Endothelial cell (in vitro differentiated cells): ENCODE data around the gene PTN. TPM values are rescaled to one million over a fixed set of nuclear protein-coding genes. Genes with fewer than 3 reads are reported as not detected.

Source experiments
- DNase-seq: peaks from one replicate; pipeline ENCODE4 v3.0.0; 2021; ENCODE audit warnings: low spot score
- H3K27ac Mint-ChIP-seq: one replicate; pipeline ENCODE4 v1.8.0; 2021; ENCODE audit warnings: mixed read lengths, inconsistent platforms; ENCODE audit not compliant: unreplicated experiment
- H3K27me3 Mint-ChIP-seq: one replicate; pipeline ENCODE4 v1.8.0; 2021; ENCODE audit warnings: mild to moderate bottlenecking, moderate library complexity, mixed read lengths, inconsistent platforms; ENCODE audit not compliant: unreplicated experiment
- H3K36me3 Mint-ChIP-seq: one replicate; pipeline ENCODE4 v1.8.0; 2021; ENCODE audit warnings: mild to moderate bottlenecking, low read depth, mixed read lengths, inconsistent platforms; ENCODE audit not compliant: unreplicated experiment
- H3K4me1 Mint-ChIP-seq: one replicate; pipeline ENCODE4 v1.8.0; 2021; ENCODE audit warnings: mild to moderate bottlenecking, mixed read lengths, inconsistent platforms; ENCODE audit not compliant: unreplicated experiment
- H3K4me3 Mint-ChIP-seq: one replicate; pipeline ENCODE4 v1.8.0; 2021; ENCODE audit warnings: mild to moderate bottlenecking, mixed read lengths, inconsistent platforms; ENCODE audit not compliant: unreplicated experiment
- H3K9me3 Mint-ChIP-seq: one replicate; pipeline ENCODE4 v1.8.0; 2021; ENCODE audit warnings: mixed read lengths, inconsistent platforms; ENCODE audit not compliant: unreplicated experiment
- CTCF ChIP-seq: fragments of 200-600 bp; sonication (generic); IDR thresholded peaks from one replicate; pipeline ENCODE4 v1.5.0; 2021; ENCODE audit warnings: antibody characterized with exemption; ENCODE audit not compliant: unreplicated experiment
- total RNA-seq: library from RNA; stranded (reverse); fragmentation: NEBNext Ultra II Directional; extraction: Animal tissue kit (Norgen Biotek cat#: 25700); gene quantifications from one replicate; pipeline ENCODE4 v1.2.1, GENCODE V29; 2021; ENCODE audit not compliant: unreplicated experiment

Gene PTN
- total RNA-seq, 1 donor from 2014 or later: 1.7 TPM

GRCh38 chr7:137221467-137221866 lies 122.1 kb downstream of the PTN start:
- no peak overlapping the region for H3K4me3 Mint-ChIP-seq

GRCh38 chr7:137213744-137214143 lies 129.8 kb downstream of the PTN start:
- H3K4me3 Mint-ChIP-seq: no peak overlapping the region
- no peak for DNase-seq
- H3K36me3 Mint-ChIP-seq: no peaks in the 10 kb centered on the region
- no peak for TF ChIP-seq CTCF
- H3K27ac Mint-ChIP-seq: no peak overlapping the region
- no peaks in the 10 kb centered on the region for H3K27me3 Mint-ChIP-seq
- no peaks in the 10 kb centered on the region for H3K9me3 Mint-ChIP-seq
- no peaks in the 10 kb centered on the region for H3K4me1 Mint-ChIP-seq

More at GRCh38 chr7:137221467-137221866, 122.1 kb downstream of the PTN start:
- no peaks in the 10 kb centered on the region for H3K36me3 Mint-ChIP-seq
- TF ChIP-seq CTCF: no peak
- no peak for DNase-seq
- H3K9me3 Mint-ChIP-seq: no peaks in the 10 kb centered on the region
- H3K4me1 Mint-ChIP-seq: no peaks in the 10 kb centered on the region
- H3K27ac Mint-ChIP-seq: no peak overlapping the region
- no peaks in the 10 kb centered on the region for H3K27me3 Mint-ChIP-seq

GRCh38 chr7:137209151-137209817 lies 134.2 kb downstream of the PTN start:
- DNase-seq: no peak
- no peaks in the 10 kb centered on the region for H3K27me3 Mint-ChIP-seq
- no peak overlapping the region for H3K27ac Mint-ChIP-seq
- TF ChIP-seq CTCF: no peak
- no peaks in the 10 kb centered on the region for H3K4me1 Mint-ChIP-seq
- H3K36me3 Mint-ChIP-seq: no peaks in the 10 kb centered on the region
- H3K9me3 Mint-ChIP-seq: no peaks in the 10 kb centered on the region
- no peak overlapping the region for H3K4me3 Mint-ChIP-seq

- H3K27me3 Mint-ChIP-seq: no peaks in the 10 kb centered on the region
- H3K27ac Mint-ChIP-seq: no peak overlapping the region
- no peak overlapping the region for H3K4me3 Mint-ChIP-seq
- H3K4me1 Mint-ChIP-seq: no peaks in the 10 kb centered on the region
- H3K9me3 Mint-ChIP-seq: no peaks in the 10 kb centered on the region
- TF ChIP-seq CTCF: no peak
- H3K36me3 Mint-ChIP-seq: no peaks in the 10 kb centered on the region
- no peak for DNase-seq
These were observed 136.8 kb downstream of the PTN start for GRCh38 chr7:137206770-137207169.

- Mint-ChIP-seq H3K36me3 (no peaks in the 10 kb centered on the region), H3K4me1 (no peaks in the 10 kb centered on the region), H3K27me3 (no peaks in the 10 kb centered on the region), H3K9me3 (no peaks in the 10 kb centered on the region), H3K27ac (no peak overlapping the region), H3K4me3 (no peak overlapping the region)
- TF ChIP-seq CTCF: no peak
- no peak for DNase-seq
These were observed 139.3 kb downstream of the PTN start for GRCh38 chr7:137204246-137204645.
